Muscle of back (tissue), 11 donors: Measurements from ENCODE around the gene ADARB1. TPM values are rescaled to one million over a fixed set of nuclear protein-coding genes. Genes with fewer than 3 reads are reported as not detected.

Experiments
- DNase-seq, 3 donors: peaks; one replicate each; pipeline versions ENCODE4 v3.0.0 to v3.0.0-alpha.2; 2013
- polyA plus RNA-seq, 10 donors: library from polyadenylated mRNA; unstranded; fragments of 120-200 nt; gene quantifications; one replicate each; pipeline ENCODE4 v1.2.1, GENCODE V29; 2013; ENCODE audit not compliant: insufficient read length in 10 of 10

Gene ADARB1
- polyA plus RNA-seq, 10 donors, result 20.7 to 31.9 (median 25.8) TPM

DNA sequence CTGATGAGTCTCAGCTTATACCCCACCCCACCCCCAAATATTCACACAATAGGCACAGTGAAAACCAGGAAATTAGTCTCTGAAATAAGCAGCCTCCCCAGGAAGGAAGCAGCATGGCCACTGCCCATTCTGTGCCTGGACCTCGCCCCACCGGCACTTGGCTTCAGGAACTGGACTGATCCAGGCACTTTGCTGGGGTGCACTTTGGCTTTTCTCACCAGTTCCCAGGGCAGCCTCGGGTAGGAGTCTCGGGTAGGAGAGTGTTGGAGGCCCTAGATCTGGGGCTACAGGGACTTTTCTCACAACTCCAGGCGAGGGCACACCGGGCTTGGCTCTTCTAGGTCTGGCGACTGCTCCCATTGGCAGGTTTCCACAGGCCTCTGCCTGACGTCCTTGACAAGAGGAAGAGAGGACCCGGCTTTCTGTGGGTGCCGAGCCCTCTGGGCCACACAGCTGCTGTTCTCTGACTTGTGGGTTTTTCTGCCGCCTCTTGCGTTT lies 18.7 kb downstream of the ADARB1 start:
- no peak for DNase-seq

GRCh38 chr21:45094412-45094811 lies 20.0 kb downstream of the ADARB1 start:
- DNase-seq, result peak in 1 of 3 donors; percentile 51

GRCh38 chr21:45095505-45095904 lies 21.1 kb downstream of the ADARB1 start:
- DNase-seq, result no peak

DNA sequence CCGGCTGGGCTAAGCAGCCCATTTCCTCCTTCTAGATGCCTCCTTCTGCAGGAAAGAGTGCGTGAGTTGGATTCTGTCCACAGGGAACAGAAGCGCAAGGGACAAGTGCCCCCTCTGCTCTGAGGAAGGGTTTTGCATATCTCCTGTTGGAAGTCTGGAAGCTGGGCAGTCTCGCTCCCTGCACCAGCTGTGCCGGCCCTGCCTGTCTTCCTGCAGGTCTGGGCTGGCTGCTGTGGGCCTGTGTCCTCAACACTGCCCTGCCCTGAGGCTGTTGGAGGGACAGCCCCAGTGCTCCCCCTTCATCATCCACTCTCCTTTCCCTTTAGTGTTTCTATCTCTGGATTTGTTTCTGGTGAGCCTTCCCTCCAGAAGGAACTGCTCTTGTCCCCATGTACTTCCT lies 21.8 kb downstream of the ADARB1 start:
- no peak for DNase-seq

GRCh38 chr21:45097827-45098387 lies 23.5 kb downstream of the ADARB1 start:
- DNase-seq, result no peak

DNA sequence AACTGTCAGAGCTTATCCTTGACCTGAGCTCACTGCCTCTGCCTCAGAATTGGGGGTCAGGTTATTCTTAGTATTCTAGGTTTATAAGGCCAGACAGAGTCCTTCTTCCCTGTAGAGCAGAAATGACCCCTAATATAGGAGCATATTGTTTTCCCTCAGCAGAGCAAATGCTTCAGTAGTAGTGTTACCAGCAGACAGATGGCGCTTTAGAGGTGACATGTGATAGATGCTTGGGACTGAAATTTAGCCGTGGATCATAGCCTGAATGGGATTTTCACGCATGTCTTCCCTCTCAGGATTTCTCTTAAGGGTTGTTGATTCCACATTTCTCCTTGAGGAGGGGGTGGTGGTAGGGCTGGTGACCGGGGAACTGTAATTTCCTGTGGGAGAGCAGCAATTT lies 24.5 kb downstream of the ADARB1 start:
- DNase-seq, result no peak

DNA sequence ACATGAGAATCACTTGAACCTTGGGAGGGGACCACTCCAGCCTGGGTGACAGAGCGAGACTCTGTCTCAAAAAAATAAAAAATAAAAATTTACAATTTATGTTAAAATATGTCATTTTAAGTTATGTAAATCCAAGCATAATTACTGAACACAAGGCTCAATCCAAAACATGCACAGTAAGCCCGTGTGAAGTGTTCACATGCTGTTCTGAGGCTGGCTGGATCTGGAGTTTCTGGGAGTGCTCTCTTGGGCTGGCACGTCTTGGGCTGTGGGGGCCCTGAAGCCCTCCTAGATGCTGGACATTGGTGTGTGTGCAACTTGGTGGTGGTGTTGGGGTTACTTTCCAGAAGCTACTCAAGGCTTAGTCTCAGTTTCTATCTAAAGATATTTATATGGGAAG lies 25.2 kb downstream of the ADARB1 start:
- DNase-seq, result no peak

GRCh38 chr21:45100866-45101265 lies 26.5 kb downstream of the ADARB1 start:
- no peak for DNase-seq

- DNase-seq, result peak in 1 of 3 donors; percentile 20
Measured at GRCh38 chr21:45102391-45102932, 28.1 kb downstream of the ADARB1 start.

DNA sequence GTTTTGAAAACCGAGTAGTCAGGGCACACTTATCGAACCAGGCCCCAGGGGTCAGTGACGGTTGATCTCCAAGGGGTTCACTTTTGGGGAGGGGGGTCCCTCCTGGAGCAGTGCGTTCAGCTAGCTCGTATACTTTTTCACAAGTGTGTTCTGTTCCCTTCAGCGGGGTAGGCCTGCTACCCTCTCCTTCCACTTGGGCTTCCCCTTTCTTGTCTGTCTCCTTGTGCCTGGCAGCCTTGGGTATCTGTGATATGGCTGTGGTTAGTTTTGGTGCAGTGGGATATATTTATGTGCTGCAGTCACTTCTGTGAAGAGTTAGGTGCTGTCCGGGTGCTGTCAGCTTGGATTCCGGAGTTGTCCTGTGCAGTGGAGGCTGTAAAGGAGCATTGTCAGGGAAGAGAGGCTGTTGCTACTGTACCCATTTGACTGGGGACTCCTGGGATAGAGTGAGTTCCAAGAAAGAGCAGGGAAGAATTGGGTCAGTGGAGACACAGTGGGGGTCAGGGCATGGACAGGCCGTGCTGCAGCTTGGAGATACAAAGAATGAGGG lies 29.7 kb downstream of the ADARB1 start:
- no peak for DNase-seq

- DNase-seq, result peak in 1 of 3 donors; percentile 13
Measured at GRCh38 chr21:45104560-45104959, 30.2 kb downstream of the ADARB1 start.

DNA sequence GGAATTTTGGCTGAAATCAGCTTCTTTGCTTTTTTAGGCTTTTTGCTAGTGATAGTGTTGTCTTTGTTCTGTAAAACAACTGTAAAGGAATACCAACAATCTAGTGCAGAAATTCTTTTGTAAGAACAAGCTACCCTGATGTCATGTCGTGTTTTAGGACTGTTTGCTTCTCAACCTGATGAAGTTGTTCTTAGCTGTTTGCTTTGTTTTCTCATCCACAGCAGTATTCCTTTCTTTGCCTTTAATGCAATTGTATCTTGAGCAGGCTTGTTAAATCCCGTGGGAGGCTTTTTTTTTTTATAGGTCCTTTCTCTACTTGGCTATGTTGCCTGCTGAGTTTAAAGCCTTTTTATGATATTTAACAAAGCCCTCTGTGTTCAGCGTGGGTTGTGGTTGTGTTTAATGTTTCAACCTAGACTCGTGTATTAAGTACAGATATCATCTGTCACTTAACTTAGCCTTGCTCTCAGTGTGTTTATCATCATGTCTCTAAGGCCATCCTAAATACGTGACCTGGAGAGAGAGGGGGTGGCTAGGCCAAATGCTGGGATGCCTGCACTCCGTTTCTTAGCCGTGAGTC lies 31.6 kb downstream of the ADARB1 start:
- no peak for DNase-seq

GRCh38 chr21:45108034-45108790 lies 33.8 kb downstream of the ADARB1 start:
- no peak for DNase-seq

DNA sequence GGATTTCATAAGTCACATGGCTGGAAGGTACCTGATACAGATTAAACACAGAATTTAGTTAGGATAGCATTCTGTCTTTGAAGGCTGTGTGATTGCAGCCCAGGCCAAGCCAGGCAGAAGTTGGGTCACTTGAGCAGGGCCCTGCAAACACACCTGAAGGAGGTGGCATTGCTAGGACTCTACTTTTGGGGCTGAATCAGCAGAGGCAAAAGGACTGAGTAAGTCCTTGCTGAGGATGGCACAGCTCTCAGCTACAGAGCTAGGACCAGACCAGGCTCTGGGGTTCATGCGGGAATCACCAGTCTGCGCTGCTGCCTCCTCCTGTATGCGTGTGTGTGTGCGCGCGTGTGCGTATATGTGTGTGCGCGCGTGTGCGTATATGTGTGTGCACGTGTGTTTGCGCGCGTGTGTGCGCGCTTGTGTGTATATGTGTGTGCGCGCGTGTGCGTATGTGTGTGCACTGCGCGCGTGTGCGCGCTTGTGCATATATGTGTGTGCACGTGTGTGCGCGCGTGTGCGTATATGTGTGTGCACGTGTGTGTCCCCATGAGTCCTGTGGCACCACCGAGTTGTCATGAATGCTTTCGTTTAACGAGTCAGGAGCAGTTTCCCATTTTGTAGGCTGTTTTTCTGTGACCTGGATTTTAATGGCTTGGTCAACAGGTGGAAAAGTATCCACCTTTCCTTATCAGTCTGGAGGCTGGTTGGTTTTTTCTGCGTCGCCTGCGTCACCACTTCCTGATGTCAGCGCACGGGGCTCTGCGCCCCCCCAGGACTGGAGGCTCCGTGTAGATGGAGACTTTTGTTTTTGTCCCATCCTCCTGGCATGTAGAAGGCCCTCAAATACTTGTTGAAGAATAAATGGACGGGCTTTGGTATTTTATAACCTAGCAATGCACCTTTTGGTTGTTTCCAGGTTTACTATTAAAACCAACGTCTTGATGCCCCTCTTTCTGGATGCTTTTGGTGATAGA lies 34.7 kb downstream of the ADARB1 start:
- DNase-seq, result no peak

DNA sequence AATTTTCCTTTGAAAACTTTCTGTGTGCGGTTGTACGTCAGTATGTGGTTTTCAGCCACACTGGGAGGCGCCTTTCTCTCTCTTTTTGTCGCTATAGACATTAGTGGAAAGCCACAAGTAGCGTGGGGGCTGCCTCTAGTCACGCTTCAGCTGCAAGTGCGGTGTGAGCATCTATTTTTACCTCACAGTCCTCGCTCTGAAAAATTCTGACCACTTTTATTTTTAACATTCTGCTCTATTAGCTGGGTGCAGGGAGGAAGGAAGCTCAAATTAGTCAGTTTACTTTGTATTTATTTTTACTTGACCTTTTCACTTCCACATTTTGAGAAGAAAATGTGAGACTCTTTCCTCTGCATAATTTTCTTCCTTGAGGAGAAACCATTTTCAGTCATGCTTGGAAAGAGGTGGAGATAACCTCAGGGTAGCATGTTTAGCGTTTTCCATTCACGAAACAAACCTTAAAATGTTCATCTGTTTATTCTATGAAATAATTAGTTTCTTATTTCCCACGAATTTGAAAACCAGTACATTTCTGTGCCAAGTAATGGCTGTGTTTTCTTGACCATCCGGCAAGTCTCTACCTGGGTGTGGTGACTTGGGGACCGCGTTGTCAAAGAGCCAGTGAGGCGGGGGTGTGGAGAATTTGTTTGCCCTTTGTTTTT lies 35.6 kb downstream of the ADARB1 start:
- peak in 1 of 3 donors; percentile 16 for DNase-seq

DNA sequence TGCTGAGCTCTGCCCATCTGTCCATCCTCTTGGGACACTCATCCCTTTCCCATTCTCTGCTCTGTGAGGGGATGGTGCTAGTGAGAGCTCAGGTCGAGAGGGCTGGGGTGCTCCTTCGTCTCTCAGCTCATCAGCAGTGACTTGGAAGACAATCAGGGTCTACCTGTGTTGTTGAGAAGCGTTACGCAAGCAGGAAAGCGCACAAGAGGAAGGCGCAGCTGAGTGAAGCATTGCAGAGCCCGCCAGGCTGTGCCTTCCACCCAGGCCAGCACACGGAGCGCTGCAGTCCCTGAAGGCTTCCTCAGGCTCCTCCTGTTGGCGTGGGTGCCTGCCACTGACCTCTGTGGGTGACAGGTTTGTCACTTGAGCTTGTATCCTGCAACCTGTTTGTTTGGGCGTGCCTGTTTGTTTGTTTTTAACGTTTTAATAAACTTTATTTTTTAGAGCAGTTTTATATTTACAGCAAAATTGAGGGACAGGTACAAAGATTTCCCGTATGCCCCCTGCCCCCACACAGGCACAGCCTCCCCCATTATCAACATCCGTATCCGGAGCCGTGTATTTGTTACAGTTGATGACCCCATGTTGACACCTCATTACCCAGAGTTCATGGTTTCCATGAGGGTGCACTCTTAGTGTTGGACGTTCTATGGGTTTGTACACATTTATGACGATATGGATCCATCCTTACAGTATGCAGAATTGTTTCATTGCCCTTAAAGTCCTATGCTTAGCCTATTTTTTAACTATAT lies 36.7 kb downstream of the ADARB1 start:
- DNase-seq, result no peak

DNA sequence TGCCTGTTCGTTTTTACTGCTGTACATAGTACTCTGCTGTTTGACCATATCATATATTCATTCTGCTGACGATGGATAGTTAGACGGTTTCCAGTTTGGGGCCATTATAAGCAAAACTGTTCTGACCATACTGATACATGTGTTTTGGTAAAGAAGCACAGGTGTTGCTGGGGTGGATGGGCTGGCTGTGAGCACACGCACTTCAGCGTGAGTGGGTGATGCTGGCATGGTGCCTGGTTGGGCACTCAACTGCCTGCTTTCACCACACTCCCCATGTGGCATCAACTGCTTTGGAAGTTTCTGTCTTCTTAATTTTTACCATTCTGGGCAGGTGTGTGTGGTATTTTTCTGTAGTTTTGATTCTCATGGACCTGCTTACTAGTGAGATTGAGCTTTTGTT lies 37.3 kb downstream of the ADARB1 start:
- DNase-seq, result no peak

DNA sequence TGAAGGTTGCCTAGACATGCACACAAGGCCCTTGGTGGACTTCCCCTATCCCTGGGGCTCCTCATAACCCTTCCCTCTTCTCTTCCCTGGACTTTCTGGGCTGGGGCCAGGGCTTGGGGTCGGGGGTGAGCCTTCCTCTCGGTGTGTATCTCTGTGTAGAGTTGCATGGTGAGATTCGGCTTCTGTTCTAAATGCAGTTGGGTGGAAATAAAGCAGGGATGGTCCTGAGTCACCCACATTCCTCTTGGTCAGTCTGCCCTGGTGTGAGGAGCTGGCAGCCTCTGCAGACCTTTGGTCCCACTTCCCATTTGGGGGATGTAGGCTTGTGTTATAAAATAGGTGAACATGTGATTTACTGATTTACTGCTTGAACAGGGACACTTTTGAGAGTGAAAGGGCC lies 38.0 kb downstream of the ADARB1 start:
- DNase-seq, result no peak

GRCh38 chr21:45113543-45113942 lies 39.2 kb downstream of the ADARB1 start:
- peak in 1 of 3 donors; percentile 39 for DNase-seq

GRCh38 chr21:45114072-45114471 lies 39.7 kb downstream of the ADARB1 start:
- DNase-seq, result no peak
